ENCODE data around the gene KCNMA1.

DNA sequence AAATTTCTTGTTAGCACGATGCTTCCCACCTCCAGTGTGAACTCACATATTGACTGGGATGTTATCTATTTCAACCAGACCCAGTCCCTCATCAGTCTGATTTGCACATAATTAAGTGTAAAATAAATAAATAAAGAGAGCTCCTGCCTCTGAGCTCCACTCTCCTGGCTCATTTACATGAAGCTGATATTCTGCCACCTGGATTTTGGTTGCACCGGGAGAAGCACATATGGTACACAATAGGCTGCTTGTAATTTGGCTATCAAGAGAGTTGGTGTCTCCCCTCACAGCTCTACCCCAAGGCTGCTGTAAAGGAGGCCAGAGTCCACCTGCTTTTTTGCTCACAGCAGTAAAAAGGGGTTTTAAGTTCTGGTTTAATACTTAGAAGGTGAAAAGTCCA, 610.5 kb downstream of the KCNMA1 start:
- TF ChIP-seq YY1 (IDR thresholded peaks at IDR 0.05; ENCODE audit: insufficient read depth, insufficient read length): no peak
- no peak for TF ChIP-seq ZNF274 (IDR thresholded peaks at IDR 0.05; ENCODE audit: low read depth, low read length)
- TF ChIP-seq SUZ12 (IDR thresholded peaks at IDR 0.05; ENCODE audit: extremely low read depth, insufficient read depth, insufficient read length): no peak

All from NT2/D1 (cell line).